ENCODE data around the gene RPL10.

DNA sequence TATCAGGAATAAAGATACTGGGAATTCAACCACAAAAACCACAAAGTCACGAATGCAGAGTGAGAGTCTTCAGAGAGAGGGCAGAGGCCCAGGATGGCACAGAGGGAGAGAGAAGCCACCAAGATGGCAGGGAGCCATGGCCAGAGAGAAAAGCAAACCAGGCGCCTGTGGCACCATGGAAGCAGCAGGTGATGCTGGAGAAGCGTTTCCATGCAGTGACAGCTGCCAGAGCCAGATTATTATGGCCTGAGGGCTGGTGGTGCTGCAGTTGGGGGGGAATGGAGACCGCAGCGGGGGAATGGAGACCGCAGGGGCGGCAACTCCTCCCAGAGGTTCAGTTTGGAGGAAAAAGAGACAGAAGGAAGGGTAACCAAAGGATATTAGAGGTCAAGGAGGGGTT is 19.0 kb downstream of the RPL10 start:
- TF ChIP-seq CTCF (IDR thresholded peaks at IDR 0.05) = no peak
- TF ChIP-seq POLR2A (IDR thresholded peaks at IDR 0.05) = no peak
